Endothelial cell (in vitro differentiated cells): Measurements from ENCODE around the gene SAGE1. TPM values are rescaled to one million over a fixed set of nuclear protein-coding genes. Genes with fewer than 3 reads are reported as not detected.

Source experiments
- DNase-seq: peaks from one replicate; pipeline ENCODE4 v3.0.0; 2021; ENCODE audit warnings: low spot score
- H3K27ac Mint-ChIP-seq: one replicate; pipeline ENCODE4 v1.8.0; 2021; ENCODE audit warnings: mixed read lengths, inconsistent platforms; ENCODE audit not compliant: unreplicated experiment
- H3K27me3 Mint-ChIP-seq: one replicate; pipeline ENCODE4 v1.8.0; 2021; ENCODE audit warnings: mild to moderate bottlenecking, moderate library complexity, mixed read lengths, inconsistent platforms; ENCODE audit not compliant: unreplicated experiment
- H3K36me3 Mint-ChIP-seq: one replicate; pipeline ENCODE4 v1.8.0; 2021; ENCODE audit warnings: mild to moderate bottlenecking, low read depth, mixed read lengths, inconsistent platforms; ENCODE audit not compliant: unreplicated experiment
- H3K4me1 Mint-ChIP-seq: one replicate; pipeline ENCODE4 v1.8.0; 2021; ENCODE audit warnings: mild to moderate bottlenecking, mixed read lengths, inconsistent platforms; ENCODE audit not compliant: unreplicated experiment
- H3K4me3 Mint-ChIP-seq: one replicate; pipeline ENCODE4 v1.8.0; 2021; ENCODE audit warnings: mild to moderate bottlenecking, mixed read lengths, inconsistent platforms; ENCODE audit not compliant: unreplicated experiment
- H3K9me3 Mint-ChIP-seq: one replicate; pipeline ENCODE4 v1.8.0; 2021; ENCODE audit warnings: mixed read lengths, inconsistent platforms; ENCODE audit not compliant: unreplicated experiment
- CTCF ChIP-seq: fragments of 200-600 bp; sonication (generic); IDR thresholded peaks from one replicate; pipeline ENCODE4 v1.5.0; 2021; ENCODE audit warnings: antibody characterized with exemption; ENCODE audit not compliant: unreplicated experiment
- total RNA-seq: library from RNA; stranded (reverse); fragmentation: NEBNext Ultra II Directional; extraction: Animal tissue kit (Norgen Biotek cat#: 25700); gene quantifications from one replicate; pipeline ENCODE4 v1.2.1, GENCODE V29; 2021; ENCODE audit not compliant: unreplicated experiment

Gene SAGE1
- total RNA-seq, 1 donor from 2014 or later, result 0.15 TPM

GRCh38 chrX:135931644-135932487 lies 38.4 kb downstream of the SAGE1 start:
- no peaks in the 10 kb centered on the region for H3K27me3 Mint-ChIP-seq
- no peaks in the 10 kb centered on the region for H3K9me3 Mint-ChIP-seq
- H3K4me1 Mint-ChIP-seq, result no peaks in the 10 kb centered on the region
- peak; percentile 40 for TF ChIP-seq CTCF
- no peak overlapping the region for H3K27ac Mint-ChIP-seq
- no peak overlapping the region for H3K4me3 Mint-ChIP-seq
- H3K36me3 Mint-ChIP-seq, result no peaks in the 10 kb centered on the region
- DNase-seq, result peak; percentile 54

- H3K4me1 Mint-ChIP-seq, result no peaks in the 10 kb centered on the region
- no peaks in the 10 kb centered on the region for H3K36me3 Mint-ChIP-seq
- no peaks in the 10 kb centered on the region for H3K27me3 Mint-ChIP-seq
- H3K9me3 Mint-ChIP-seq, result no peaks in the 10 kb centered on the region
- H3K4me3 Mint-ChIP-seq, result no peak overlapping the region
- H3K27ac Mint-ChIP-seq, result no peak overlapping the region
- no peak for DNase-seq
- TF ChIP-seq CTCF, result no peak
These were observed 51.0 kb downstream of the SAGE1 start for GRCh38 chrX:135944486-135944885.

- Mint-ChIP-seq H3K4me1 (no peaks in the 10 kb centered on the region), H3K27ac (no peak overlapping the region), H3K9me3 (no peaks in the 10 kb centered on the region), H3K4me3 (no peak overlapping the region), H3K36me3 (no peaks in the 10 kb centered on the region), H3K27me3 (no peaks in the 10 kb centered on the region)
- no peak for DNase-seq
- no peak for TF ChIP-seq CTCF
These were observed 57.8 kb downstream of the SAGE1 start for GRCh38 chrX:135951291-135951690.

Other genes with a start within 250 kb of the SAGE1 start
- gene CT45A1, start 180.1 kb upstream of the SAGE1 start, total RNA-seq, result not detected
- not detected for gene CT45A3, start 125.5 kb upstream of the SAGE1 start, total RNA-seq
- not detected for gene CT45A5, start 108.2 kb upstream of the SAGE1 start, total RNA-seq
- not detected for gene CT45A6, start 90.9 kb upstream of the SAGE1 start, total RNA-seq
- not detected for gene CT45A2, start 73.7 kb upstream of the SAGE1 start, total RNA-seq
- not detected for gene CT45A7, start 56.4 kb upstream of the SAGE1 start, total RNA-seq
- gene CT45A8, start 39.2 kb upstream of the SAGE1 start, total RNA-seq, result not detected
- not detected for gene CT45A9, start 21.9 kb upstream of the SAGE1 start, total RNA-seq
- not detected for gene CT45A10, start 272 bp upstream of the SAGE1 start, total RNA-seq
- 18.2 TPM for gene MMGT1, start 80.3 kb downstream of the SAGE1 start, total RNA-seq
- 12.2 TPM for gene SLC9A6, start 91.7 kb downstream of the SAGE1 start, total RNA-seq